Urinary bladder (tissue), 4 donors: ENCODE measurements around the gene MANSC1. TPM values are rescaled to one million over a fixed set of nuclear protein-coding genes. Genes with fewer than 3 reads are reported as not detected.

ENCODE experiments used
- DNase-seq: peaks from one replicate; pipeline ENCODE4 v3.0.0-alpha.2; 2015; ENCODE audit errors: extremely low spot score
- H3K27ac ChIP-seq: one replicate; pipeline ENCODE4 v1.5.1; 2013; ENCODE audit warnings: low read depth, mild to moderate bottlenecking, moderate library complexity
- H3K36me3 ChIP-seq: one replicate; pipeline ENCODE4 v1.6.1; 2013; ENCODE audit warnings: mild to moderate bottlenecking, moderate library complexity; ENCODE audit not compliant: insufficient read depth
- H3K4me1 ChIP-seq: one replicate; pipeline ENCODE4 v1.6.1; 2013; ENCODE audit warnings: mild to moderate bottlenecking, moderate library complexity; ENCODE audit not compliant: insufficient read depth
- H3K4me3 ChIP-seq: one replicate; pipeline ENCODE4 v1.5.1; 2013; ENCODE audit warnings: low read depth, low read length
- WGBS: extraction: QIAGEN DNeasy Blood & Tissue Kit; methylation state at CpG from one replicate; pipeline ENCODE4 v1.1.7; 2013; 5-methylcytosine and 5-hydroxymethylcytosine counted together
- polyA plus RNA-seq: library from polyadenylated mRNA; stranded (reverse); fragments of 200-250 nt; gene quantifications from one replicate; pipeline ENCODE4 v1.2.3, GENCODE V29; 2013
- total RNA-seq: library from RNA; depleted of rRNA; stranded (reverse); fragments of >200 nt; gene quantifications from one replicate; pipeline ENCODE4 v1.2.3, GENCODE V29; 2014
- donor health status: healthy with polysubstance abuse.
- donor health status: healthy.

Gene MANSC1
- total and polyA plus RNA-seq, 2 donors: 6.9 to 23.4 TPM

- no peak for DNase-seq
Measured at GRCh38 chr12:12378616-12379015, 28.6 kb upstream of the MANSC1 start.

GRCh38 chr12:12376646-12377448, 26.8 kb upstream of the MANSC1 start:
- peak; percentile 62 for DNase-seq
- 77% methylated on average over 12 of the region's 12 CpGs for WGBS
- H3K36me3 ChIP-seq: no peaks in the 10 kb centered on the region
- no peak overlapping the region for H3K27ac ChIP-seq
- no peaks in the 10 kb centered on the region for H3K4me1 ChIP-seq
- no peak overlapping the region for H3K4me3 ChIP-seq

More at GRCh38 chr12:12378616-12379015, 28.6 kb upstream of the MANSC1 start:
- WGBS: 92% methylated on average over 2 of the region's 2 CpGs
- Histone ChIP-seq H3K4me1 (no peaks in the 10 kb centered on the region), H3K27ac (no peak overlapping the region), H3K36me3 (peaks cover 2% of the 10 kb centered on the region), H3K4me3 (no peak overlapping the region)

- H3K27ac ChIP-seq: no peak overlapping the region
- no peaks in the 10 kb centered on the region for H3K4me1 ChIP-seq
- no peak overlapping the region for H3K4me3 ChIP-seq
- WGBS: 83% methylated on average over 4 of the region's 4 CpGs
- DNase-seq: no peak
- no peaks in the 10 kb centered on the region for H3K36me3 ChIP-seq
Measured at GRCh38 chr12:12372946-12373722, 23.1 kb upstream of the MANSC1 start.

- no peak for DNase-seq
- H3K36me3 ChIP-seq: no peaks in the 10 kb centered on the region
- 92% methylated on average over 4 of the region's 4 CpGs for WGBS
- H3K4me1 ChIP-seq: no peaks in the 10 kb centered on the region
- H3K4me3 ChIP-seq: no peak overlapping the region
- no peak overlapping the region for H3K27ac ChIP-seq
Measured at GRCh38 chr12:12367482-12367998, 17.5 kb upstream of the MANSC1 start.

GRCh38 chr12:12366701-12367481, 16.8 kb upstream of the MANSC1 start:
- H3K4me3 ChIP-seq: no peak overlapping the region
- DNase-seq: no peak
- H3K27ac ChIP-seq: no peak overlapping the region
- H3K36me3 ChIP-seq: no peaks in the 10 kb centered on the region
- H3K4me1 ChIP-seq: no peaks in the 10 kb centered on the region
- WGBS: 83% methylated on average over 4 of the region's 4 CpGs

GRCh38 chr12:12365931-12366431, 15.9 kb upstream of the MANSC1 start:
- H3K4me3 ChIP-seq: no peak overlapping the region
- DNase-seq: no peak
- no peak overlapping the region for H3K27ac ChIP-seq
- H3K4me1 ChIP-seq: no peaks in the 10 kb centered on the region
- H3K36me3 ChIP-seq: no peaks in the 10 kb centered on the region
- 51% methylated on average over 4 of the region's 4 CpGs for WGBS

GRCh38 chr12:12365446-12365802, 15.4 kb upstream of the MANSC1 start:
- Histone ChIP-seq H3K36me3 (no peaks in the 10 kb centered on the region), H3K4me3 (no peak overlapping the region), H3K27ac (no peak overlapping the region), H3K4me1 (no peaks in the 10 kb centered on the region)
- WGBS: 93% methylated on average over 5 of the region's 5 CpGs
- no peak for DNase-seq

GRCh38 chr12:12364787-12365445, 14.9 kb upstream of the MANSC1 start:
- Histone ChIP-seq H3K4me1 (no peaks in the 10 kb centered on the region), H3K4me3 (no peak overlapping the region), H3K27ac (no peak overlapping the region), H3K36me3 (no peaks in the 10 kb centered on the region)
- DNase-seq: no peak
- 97% methylated on average over 4 of the region's 4 CpGs for WGBS

GRCh38 chr12:12358528-12358927, 8.5 kb upstream of the MANSC1 start:
- H3K4me3 ChIP-seq: no peak overlapping the region
- no peaks in the 10 kb centered on the region for H3K36me3 ChIP-seq
- H3K4me1 ChIP-seq: peaks cover 2% of the 10 kb centered on the region
- H3K27ac ChIP-seq: no peak overlapping the region
- 81% methylated on average over 4 of the region's 4 CpGs for WGBS
- DNase-seq: no peak

GRCh38 chr12:12357719-12358461, 7.8 kb upstream of the MANSC1 start:
- no peaks in the 10 kb centered on the region for H3K36me3 ChIP-seq
- H3K4me3 ChIP-seq: peak overlapping the region; percentile 69
- 13% methylated on average over 10 of the region's 10 CpGs for WGBS
- peaks cover 2% of the 10 kb centered on the region for H3K4me1 ChIP-seq
- H3K27ac ChIP-seq: peak overlapping the region; percentile 24
- peak; percentile 45 for DNase-seq

GRCh38 chr12:12356896-12357718, 7.1 kb upstream of the MANSC1 start, which contains the start of gene BORCS5:
BORCS5 (plus strand) TSS chr12:12357078; CDS start chr12:12357452, 374 bp downstream.
- Histone ChIP-seq H3K4me1 (peaks cover 2% of the 10 kb centered on the region), H3K4me3 (peak within 1 kb of the TSS; percentile 69), H3K36me3 (no peaks in the 10 kb centered on the region), H3K27ac (peak within 1 kb of the TSS; percentile 93)
- peak; percentile 88 for DNase-seq
- under 1% methylated on average over 72 of the region's 72 CpGs for WGBS
